Endothelial cell of umbilical vein (primary cell): Measurements from ENCODE around the gene GRK5.

ENCODE experiments used
- CTCF ChIP-seq, 2 donors: IDR thresholded peaks; 1 replicate in 1 of 2; 2 replicates in 1 of 2; pipeline ENCODE4 v1.5.1; 2011; ENCODE audit warnings: low read length in 2 of 2, mild to moderate bottlenecking in 2 of 2, moderate library complexity in 2 of 2, control low read depth in 1 of 2, inconsistent platforms in 1 of 2, low read depth in 1 of 2; ENCODE audit not compliant: insufficient read depth in 1 of 2; ENCODE audit errors: extremely low read depth in 1 of 2
- EZH2 ChIP-seq: IDR thresholded peaks from 2 replicates; pipeline ENCODE4 v1.6.1; 2012; ENCODE audit warnings: borderline replicate concordance, low read depth, mild to moderate bottlenecking, moderate library complexity, low read length, inconsistent platforms; ENCODE audit not compliant: severe bottlenecking
- FOS ChIP-seq: IDR thresholded peaks from 2 replicates; pipeline ENCODE4 v1.6.1; 2011; ENCODE audit warnings: mild to moderate bottlenecking, low read length, moderate library complexity, borderline replicate concordance; ENCODE audit not compliant: insufficient read depth
- GATA2 ChIP-seq: IDR thresholded peaks from 2 replicates; pipeline ENCODE4 v1.7.0; 2011; ENCODE audit warnings: low read depth, mild to moderate bottlenecking, moderate library complexity, mixed read lengths, low read length; ENCODE audit not compliant: insufficient read length, insufficient read depth
- JUN ChIP-seq: IDR thresholded peaks from 2 replicates; pipeline ENCODE4 v1.6.1; 2011; ENCODE audit warnings: borderline replicate concordance, low read depth; ENCODE audit not compliant: insufficient read length, insufficient read depth
- MYC ChIP-seq: IDR thresholded peaks from one replicate; pipeline ENCODE4 v1.6.1; 2011; ENCODE audit warnings: mild to moderate bottlenecking, low read depth, low read length
- POLR2A ChIP-seq: IDR thresholded peaks from 2 replicates; pipeline ENCODE4 v1.6.1; 2012; ENCODE audit warnings: low read depth, mild to moderate bottlenecking, control low read depth, low read length
- POLR2AphosphoS5 ChIP-seq: IDR thresholded peaks from 2 replicates; pipeline ENCODE4 v1.6.1; 2012; ENCODE audit warnings: low read depth, mild to moderate bottlenecking, control low read depth, low read length, moderate library complexity; ENCODE audit not compliant: insufficient read depth
- TF ChIP-seq, protein P1 (sequence below): IDR thresholded peaks from 2 replicates; pipeline ENCODE4 v1.6.1; 2011; ENCODE audit not compliant: insufficient read depth, insufficient read length

- TF ChIP-seq, protein P1, sequence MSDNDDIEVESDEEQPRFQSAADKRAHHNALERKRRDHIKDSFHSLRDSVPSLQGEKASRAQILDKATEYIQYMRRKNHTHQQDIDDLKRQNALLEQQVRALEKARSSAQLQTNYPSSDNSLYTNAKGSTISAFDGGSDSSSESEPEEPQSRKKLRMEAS, result no peak
- TF ChIP-seq POLR2AphosphoS5 (no peak), CTCF (IDR thresholded peaks at IDR 0.05; ENCODE audit: extremely low read depth in 1 of 2, insufficient read depth in 1 of 2, low read depth in 1 of 2, low read length in 2 of 2) (no peak), POLR2A (no peak), GATA2 (no peak), EZH2 (no peak), FOS (no peak), JUN (no peak), MYC (no peak)
Measured at GRCh38 chr10:119495021-119495505, 287.7 kb downstream of the GRK5 start.
